Fibroblast of mammary gland (primary cell): ENCODE measurements around the gene CD55.
"Not testable (repeated sequence)": the region's sequence is repeated elsewhere in the genome, so short reads cannot be mapped to it uniquely, and the experiment has no call there.

Experiments
- DNase-seq: peaks from one replicate; pipeline ENCODE4 v3.0.0-alpha.2; 2010; ENCODE audit warnings: low read depth
- H3K4me3 ChIP-seq: 2 replicates; pipeline ENCODE4 v1.5.1; 2011; ENCODE audit warnings: low read depth, mild to moderate bottlenecking, low read length, moderate library complexity; ENCODE audit not compliant: control insufficient read depth
- TF ChIP-seq, protein P1 (sequence below): conservative IDR thresholded peaks from 2 replicates; pipeline ENCODE4 v1.5.1; 2011; ENCODE audit warnings: low read depth, low read length, inconsistent platforms; ENCODE audit not compliant: control insufficient read depth, insufficient read depth

Gene CD55

DNA sequence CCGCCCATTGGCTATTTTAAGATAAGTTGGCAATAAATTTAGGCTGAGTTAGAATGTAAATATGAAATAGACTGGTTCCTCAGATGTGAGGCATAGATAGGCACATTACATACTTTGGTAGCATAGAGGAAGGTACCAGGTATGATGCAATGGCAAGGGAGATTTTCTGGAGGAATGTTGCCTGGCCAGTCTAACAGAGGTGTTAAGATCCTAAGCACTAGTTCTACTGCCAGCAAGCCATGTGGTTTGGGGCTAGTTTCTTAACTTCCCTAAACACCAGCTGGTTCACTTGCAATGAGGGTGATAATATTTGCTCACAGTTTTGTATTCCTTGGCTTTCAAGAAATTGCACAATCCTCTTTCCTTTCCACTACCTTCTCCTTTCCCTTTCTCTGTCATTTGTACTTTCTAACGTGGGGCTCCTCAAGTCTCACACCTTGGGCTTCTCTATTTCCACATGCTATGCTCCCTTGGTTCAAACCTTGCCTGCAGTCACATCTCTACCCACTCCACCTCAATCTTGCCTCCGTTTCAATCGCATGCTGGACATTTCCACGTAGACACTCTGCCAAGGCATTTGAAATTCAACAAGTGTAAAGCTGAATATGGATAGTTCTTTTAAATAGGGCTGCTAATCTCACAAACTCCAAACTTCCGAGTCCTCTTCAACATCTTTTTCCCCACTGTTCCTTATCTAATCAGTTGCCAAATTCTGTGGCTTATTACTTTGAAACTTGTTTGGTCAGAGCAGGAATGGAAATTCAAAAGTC lies 4.7 kb upstream of the CD55 start:
- no peak overlapping the region for H3K4me3 ChIP-seq
- TF ChIP-seq, protein P1, sequence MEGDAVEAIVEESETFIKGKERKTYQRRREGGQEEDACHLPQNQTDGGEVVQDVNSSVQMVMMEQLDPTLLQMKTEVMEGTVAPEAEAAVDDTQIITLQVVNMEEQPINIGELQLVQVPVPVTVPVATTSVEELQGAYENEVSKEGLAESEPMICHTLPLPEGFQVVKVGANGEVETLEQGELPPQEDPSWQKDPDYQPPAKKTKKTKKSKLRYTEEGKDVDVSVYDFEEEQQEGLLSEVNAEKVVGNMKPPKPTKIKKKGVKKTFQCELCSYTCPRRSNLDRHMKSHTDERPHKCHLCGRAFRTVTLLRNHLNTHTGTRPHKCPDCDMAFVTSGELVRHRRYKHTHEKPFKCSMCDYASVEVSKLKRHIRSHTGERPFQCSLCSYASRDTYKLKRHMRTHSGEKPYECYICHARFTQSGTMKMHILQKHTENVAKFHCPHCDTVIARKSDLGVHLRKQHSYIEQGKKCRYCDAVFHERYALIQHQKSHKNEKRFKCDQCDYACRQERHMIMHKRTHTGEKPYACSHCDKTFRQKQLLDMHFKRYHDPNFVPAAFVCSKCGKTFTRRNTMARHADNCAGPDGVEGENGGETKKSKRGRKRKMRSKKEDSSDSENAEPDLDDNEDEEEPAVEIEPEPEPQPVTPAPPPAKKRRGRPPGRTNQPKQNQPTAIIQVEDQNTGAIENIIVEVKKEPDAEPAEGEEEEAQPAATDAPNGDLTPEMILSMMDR, result no peak
- no peak for DNase-seq

DNA sequence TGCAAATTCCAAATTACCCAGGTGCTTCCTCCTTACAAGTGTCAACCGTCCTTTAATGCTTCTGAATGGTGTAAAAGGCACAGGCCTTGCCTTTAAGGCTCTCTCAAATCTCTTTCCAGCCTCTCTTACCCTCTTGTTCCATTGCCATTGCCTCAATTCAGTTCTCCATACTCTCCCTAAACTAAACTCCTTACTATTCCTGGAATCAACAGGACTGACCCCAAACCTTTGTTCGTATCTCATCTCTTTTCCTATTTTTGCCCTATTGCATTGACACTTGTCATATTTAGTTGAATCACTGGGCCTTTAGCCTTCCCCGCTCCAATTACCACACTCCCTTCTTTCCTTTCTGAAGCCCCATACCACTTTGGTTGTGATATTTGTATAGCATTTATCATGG lies 3.9 kb upstream of the CD55 start:
- H3K4me3 ChIP-seq, result no peak overlapping the region
- TF ChIP-seq, protein P1, result no peak
- DNase-seq, result no peak

DNA sequence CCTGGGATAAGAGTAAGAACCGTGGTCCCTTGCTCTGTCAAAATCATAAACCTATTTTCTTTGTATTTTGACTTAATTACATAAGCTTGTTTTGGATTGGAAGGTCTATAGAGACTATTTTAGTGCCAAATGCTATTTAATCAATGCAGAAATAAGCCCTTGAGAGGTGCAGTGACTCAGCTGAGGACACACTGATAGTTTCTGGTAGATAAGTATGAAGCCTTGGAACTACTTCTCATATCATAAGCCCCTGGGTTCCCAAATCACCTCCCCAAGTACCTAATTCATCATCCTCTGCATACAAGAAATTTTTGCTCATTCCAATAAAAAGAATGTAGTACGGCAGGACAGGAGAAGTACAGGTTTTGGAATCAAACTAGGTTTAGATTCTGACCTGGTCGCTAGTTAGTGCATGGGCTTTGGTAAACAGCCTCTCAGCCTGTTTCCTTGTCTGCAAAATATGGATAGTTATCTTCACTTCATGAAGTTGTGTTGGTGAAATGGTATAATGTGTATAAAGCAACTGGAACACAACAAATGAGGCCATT lies 3.3 kb upstream of the CD55 start:
- no peak for DNase-seq
- no peak overlapping the region for H3K4me3 ChIP-seq
- TF ChIP-seq, protein P1, result no peak

DNA sequence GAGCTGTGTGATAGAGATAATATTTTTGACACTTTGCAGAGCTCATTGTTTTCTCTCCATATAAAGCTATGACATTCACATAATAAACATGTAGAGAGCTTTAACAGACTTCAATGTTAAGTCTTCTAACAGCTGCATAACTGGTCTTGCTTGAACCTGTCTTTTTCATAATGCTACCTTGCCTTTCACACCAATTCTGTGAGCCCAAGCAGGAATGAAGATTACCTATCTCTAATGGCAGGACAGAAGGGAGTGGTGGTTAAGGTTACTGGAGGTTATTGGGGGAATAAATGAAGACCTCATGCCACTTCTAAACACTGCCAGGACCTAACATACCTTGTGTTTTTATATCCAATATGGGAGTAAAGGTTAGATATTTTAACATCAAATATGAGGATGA lies 2.3 kb upstream of the CD55 start:
- H3K4me3 ChIP-seq, result no peak overlapping the region
- DNase-seq, result no peak
- TF ChIP-seq, protein P1, result no peak

DNA sequence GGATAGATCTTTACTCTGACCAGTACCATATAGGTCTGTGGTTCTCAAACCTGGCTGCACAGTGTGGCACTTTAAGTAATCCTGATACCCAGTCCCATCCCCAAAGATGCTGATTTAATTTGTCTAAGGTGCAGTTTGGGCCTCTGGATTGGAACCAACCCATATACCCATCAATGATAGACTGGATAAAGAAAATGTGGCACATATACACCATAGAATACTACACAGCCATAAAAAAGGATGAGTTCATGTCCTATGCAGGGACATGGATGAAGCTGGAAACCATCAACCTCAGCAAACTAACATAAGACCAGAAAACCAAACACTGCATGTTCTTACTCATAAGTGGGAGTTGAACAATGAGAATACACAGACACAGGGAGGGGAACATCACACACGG lies 1.4 kb upstream of the CD55 start:
- DNase-seq, H3K4me3 ChIP-seq: not testable (repeated sequence)

DNA sequence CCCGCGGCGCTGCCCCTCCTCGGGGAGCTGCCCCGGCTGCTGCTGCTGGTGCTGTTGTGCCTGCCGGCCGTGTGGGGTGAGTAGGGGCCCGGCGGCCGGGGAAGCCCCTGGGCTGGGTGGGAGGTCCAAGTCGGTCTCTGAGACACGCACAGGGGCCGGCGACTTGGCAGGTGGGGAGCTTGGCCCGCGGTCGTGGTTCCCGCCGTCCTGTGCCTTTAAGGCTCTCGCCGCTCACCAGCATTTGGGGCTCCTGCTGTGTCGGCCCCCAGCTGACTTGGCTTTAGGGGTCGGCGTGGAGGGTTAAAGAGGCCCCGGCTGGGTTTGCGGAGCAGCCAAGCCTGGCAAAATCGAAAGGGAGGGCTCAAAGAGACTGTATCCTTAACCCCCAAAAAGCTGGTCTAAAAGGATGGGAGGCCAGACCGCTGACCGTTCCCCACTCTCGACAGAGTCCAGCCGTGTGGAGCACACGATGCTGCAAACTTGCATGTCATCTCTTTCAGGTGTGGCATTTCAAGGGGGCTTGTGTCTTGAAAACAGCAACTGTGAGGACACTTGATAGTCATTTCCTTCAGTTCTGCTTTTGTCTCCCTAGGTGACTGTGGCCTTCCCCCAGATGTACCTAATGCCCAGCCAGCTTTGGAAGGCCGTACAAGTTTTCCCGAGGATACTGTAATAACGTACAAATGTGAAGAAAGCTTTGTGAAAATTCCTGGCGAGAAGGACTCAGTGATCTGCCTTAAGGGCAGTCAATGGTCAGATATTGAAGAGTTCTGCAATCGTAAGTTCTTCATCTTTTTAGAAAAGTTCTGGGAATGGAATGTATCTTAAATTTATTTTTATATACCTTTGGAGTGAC lies 540 bp downstream of the CD55 start:
- H3K4me3 ChIP-seq, result peak overlapping the region; percentile 87
- DNase-seq, result peak; percentile 19
- TF ChIP-seq, protein P1, result no peak
